Tibial artery (tissue), 4 donors: Measurements from ENCODE around the gene PADI2.

Experiments
- DNase-seq, 2 donors: peaks; one replicate each; pipeline ENCODE4 v3.0.0-alpha.2; 2019
- H3K27ac ChIP-seq, 2 donors: fragments of 200-600 bp; sonication (generic) in 1 of 2; 1 replicate in 1 of 2; 2 replicates in 1 of 2; pipeline ENCODE4 v1.5.1; 2018 to 2019; ENCODE audit warnings: mild to moderate bottlenecking in 1 of 2
- H3K27me3 ChIP-seq, 2 donors: fragments of 200-600 bp; sonication (generic) in 1 of 2; one replicate each; pipeline versions ENCODE4 v1.5.1 to v1.6.0; 2016 to 2019
- H3K36me3 ChIP-seq, 3 donors: fragments of 200-600 bp; sonication (generic) in 2 of 3; one replicate each; pipeline ENCODE4 v1.5.1; 2016 to 2019; ENCODE audit warnings: mild to moderate bottlenecking in 2 of 3
- H3K4me1 ChIP-seq, 4 donors: fragments of 200-600 bp; sonication (generic) in 2 of 4; 1 replicate in 3 of 4; 2 replicates in 1 of 4; pipeline ENCODE4 v1.5.1; 2016 to 2019
- H3K4me3 ChIP-seq, 2 donors: fragments of 200-600 bp; sonication (generic) in 1 of 2; 1 replicate in 1 of 2; 2 replicates in 1 of 2; pipeline ENCODE4 v1.5.1; 2018 to 2019; ENCODE audit warnings: mild to moderate bottlenecking in 2 of 2
- H3K9me3 ChIP-seq, 3 donors: fragments of 200-600 bp; sonication (generic) in 1 of 3; one replicate each; pipeline ENCODE4 v1.5.1; 2016 to 2019
- intact Hi-C: fragments of 100-400 bp; cut with DNase I; formaldehyde crosslinking; loops from one replicate; pipeline ENCODE4 v1.15.0; 2023; ENCODE audit warnings: low total_unique reads
- TF ChIP-seq, protein P1 (sequence below), 2 experiments: fragments of 200-600 bp in 1 of 2; fragments of 450-650 bp in 1 of 2; IDR thresholded peaks; one replicate each; pipeline ENCODE4 v1.5.1; 2017 to 2019; ENCODE audit warnings: antibody characterized with exemption in 2 of 2, mild to moderate bottlenecking in 1 of 2, moderate library complexity in 1 of 2

The PADI2 gene

GRCh38 chr1:17091252-17091651, 28.0 kb downstream of the PADI2 start:
- TF ChIP-seq, protein P1, sequence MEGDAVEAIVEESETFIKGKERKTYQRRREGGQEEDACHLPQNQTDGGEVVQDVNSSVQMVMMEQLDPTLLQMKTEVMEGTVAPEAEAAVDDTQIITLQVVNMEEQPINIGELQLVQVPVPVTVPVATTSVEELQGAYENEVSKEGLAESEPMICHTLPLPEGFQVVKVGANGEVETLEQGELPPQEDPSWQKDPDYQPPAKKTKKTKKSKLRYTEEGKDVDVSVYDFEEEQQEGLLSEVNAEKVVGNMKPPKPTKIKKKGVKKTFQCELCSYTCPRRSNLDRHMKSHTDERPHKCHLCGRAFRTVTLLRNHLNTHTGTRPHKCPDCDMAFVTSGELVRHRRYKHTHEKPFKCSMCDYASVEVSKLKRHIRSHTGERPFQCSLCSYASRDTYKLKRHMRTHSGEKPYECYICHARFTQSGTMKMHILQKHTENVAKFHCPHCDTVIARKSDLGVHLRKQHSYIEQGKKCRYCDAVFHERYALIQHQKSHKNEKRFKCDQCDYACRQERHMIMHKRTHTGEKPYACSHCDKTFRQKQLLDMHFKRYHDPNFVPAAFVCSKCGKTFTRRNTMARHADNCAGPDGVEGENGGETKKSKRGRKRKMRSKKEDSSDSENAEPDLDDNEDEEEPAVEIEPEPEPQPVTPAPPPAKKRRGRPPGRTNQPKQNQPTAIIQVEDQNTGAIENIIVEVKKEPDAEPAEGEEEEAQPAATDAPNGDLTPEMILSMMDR (IDR thresholded peaks at IDR 0.05) = no peak
- H3K27ac ChIP-seq = no peak overlapping the region
- intact Hi-C loops = no loop called here

DNA sequence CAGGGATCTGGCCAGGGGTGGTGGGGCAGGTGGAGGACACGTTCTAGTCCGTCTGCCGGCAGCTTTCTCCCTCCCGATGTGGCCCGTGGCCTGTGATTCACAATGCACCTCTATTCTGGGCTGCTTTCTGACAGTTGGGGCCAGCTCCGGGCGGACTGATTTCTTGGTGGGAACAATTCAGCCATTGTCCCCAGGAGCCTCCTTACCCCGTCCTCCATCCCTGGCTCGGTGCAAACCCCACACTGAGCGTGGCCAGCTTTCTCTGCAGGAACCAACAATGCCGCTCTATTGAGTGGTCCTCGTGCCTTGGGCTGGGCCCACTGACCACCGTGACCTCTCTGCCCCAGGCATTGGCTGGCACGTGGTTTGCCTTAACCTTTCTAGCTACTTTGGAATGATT, 29.7 kb downstream of the PADI2 start:
- Histone ChIP-seq H3K4me1 (peaks cover 0 to 6% (median 2%) of the 10 kb centered on the region in 4 donors), H3K36me3 (no peaks in the 10 kb centered on the region), H3K4me3 (no peak overlapping the region), H3K27me3 (no peaks in the 10 kb centered on the region), H3K9me3 (no peaks in the 10 kb centered on the region), H3K27ac (no peak overlapping the region)
- TF ChIP-seq, protein P1 (IDR thresholded peaks at IDR 0.05) = no peak
- intact Hi-C loops = no loop called here
- no peak for DNase-seq

More at GRCh38 chr1:17091252-17091651, 28.0 kb downstream of the PADI2 start:
- DNase-seq = no peak
- Histone ChIP-seq H3K27me3 (no peaks in the 10 kb centered on the region), H3K9me3 (no peaks in the 10 kb centered on the region), H3K4me1 (peaks cover 0 to 6% (median 2%) of the 10 kb centered on the region in 4 donors), H3K36me3 (no peaks in the 10 kb centered on the region), H3K4me3 (no peak overlapping the region)

DNA sequence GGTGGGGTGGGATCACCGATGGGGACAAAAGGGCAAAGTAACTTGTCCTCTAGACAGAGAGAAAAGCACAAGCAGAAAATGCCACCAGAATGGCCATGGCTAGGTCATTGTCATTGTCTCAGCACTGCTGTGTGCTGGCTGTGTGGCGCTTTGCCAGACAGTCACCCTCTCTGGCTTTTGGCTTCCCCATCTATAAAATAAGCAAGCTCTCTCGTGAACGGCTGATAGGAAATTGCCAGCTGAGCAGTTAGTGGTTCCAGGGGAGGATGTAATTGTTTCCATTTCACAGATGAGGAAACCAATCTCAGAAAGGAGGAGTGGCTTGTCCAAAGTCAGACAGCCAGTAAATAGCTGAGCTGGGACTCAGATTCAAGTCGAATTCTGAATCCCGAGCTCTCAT, 32.5 kb downstream of the PADI2 start:
- peaks cover 0 to 6% of the 10 kb centered on the region in 2 donors for H3K27me3 ChIP-seq
- H3K36me3 ChIP-seq = no peaks in the 10 kb centered on the region
- no peak overlapping the region for H3K4me3 ChIP-seq
- peaks cover 0 to 6% (median 2%) of the 10 kb centered on the region in 4 donors for H3K4me1 ChIP-seq
- no peaks in the 10 kb centered on the region for H3K9me3 ChIP-seq
- intact Hi-C loops = no loop called here
- TF ChIP-seq, protein P1 (IDR thresholded peaks at IDR 0.05) = no peak
- no peak for DNase-seq
- no peak overlapping the region for H3K27ac ChIP-seq

DNA sequence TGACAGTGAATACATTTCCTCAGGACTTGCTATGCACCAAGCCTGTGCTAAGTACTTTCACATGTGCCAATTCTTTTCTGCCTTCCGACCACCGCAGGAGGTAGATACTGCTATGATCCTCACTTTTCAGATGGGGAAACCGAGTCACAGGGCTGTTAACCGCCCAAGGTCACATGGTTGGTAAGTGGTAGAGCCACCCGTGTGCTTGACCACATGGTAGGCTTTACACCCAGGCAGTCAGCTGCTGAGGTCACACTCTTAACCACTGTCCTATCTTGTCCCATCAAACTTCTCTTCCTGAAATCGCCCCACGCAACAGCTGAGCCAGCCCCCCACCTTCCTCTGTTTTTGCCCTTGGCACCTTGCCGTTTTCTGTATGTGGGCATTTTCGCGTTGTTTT, 34.5 kb downstream of the PADI2 start:
- peaks cover 0 to 6% of the 10 kb centered on the region in 2 donors for H3K27me3 ChIP-seq
- TF ChIP-seq, protein P1 (IDR thresholded peaks at IDR 0.05) = no peak
- no peaks in the 10 kb centered on the region for H3K9me3 ChIP-seq
- intact Hi-C loops = no loop called here
- no peak overlapping the region for H3K4me3 ChIP-seq
- no peak for DNase-seq
- no peak overlapping the region for H3K27ac ChIP-seq
- H3K4me1 ChIP-seq = no peaks in the 10 kb centered on the region
- H3K36me3 ChIP-seq = no peaks in the 10 kb centered on the region

GRCh38 chr1:17082761-17083160, 36.5 kb downstream of the PADI2 start:
- Histone ChIP-seq H3K9me3 (no peaks in the 10 kb centered on the region), H3K27me3 (peaks cover 0 to 6% of the 10 kb centered on the region in 2 donors), H3K27ac (no peak overlapping the region), H3K36me3 (no peaks in the 10 kb centered on the region), H3K4me3 (no peak overlapping the region), H3K4me1 (no peaks in the 10 kb centered on the region)
- no peak for DNase-seq
- intact Hi-C loops = no loop called here
- TF ChIP-seq, protein P1 (IDR thresholded peaks at IDR 0.05) = no peak

DNA sequence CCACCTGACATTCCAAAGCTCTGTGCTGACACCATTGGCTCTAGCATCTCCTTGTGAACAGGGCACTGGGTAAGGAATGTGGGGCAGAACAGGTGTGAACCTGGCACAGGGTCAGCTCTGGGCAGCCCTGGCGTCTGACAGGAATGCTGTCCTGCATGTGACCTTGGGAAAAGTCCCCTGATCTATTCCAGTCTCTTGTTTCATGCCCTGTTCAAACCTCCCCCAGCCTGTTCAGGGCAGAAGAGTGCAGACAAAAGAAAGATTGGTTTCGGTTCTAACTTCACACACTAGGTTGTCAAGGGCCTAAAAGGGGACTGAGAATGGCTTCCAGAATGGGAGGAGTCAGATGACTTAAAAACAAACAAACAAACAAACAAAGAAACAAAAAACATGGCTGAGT, 37.8 kb downstream of the PADI2 start:
- Histone ChIP-seq H3K4me1 (no peaks in the 10 kb centered on the region), H3K27ac (no peak overlapping the region), H3K9me3 (no peaks in the 10 kb centered on the region), H3K4me3 (no peak overlapping the region), H3K36me3 (no peaks in the 10 kb centered on the region), H3K27me3 (peaks cover 0 to 6% of the 10 kb centered on the region in 2 donors)
- intact Hi-C loops = no loop called here
- DNase-seq = no peak
- TF ChIP-seq, protein P1 (IDR thresholded peaks at IDR 0.05) = no peak
